ENCODE data around the gene ERN2. TPM values are rescaled to one million over a fixed set of nuclear protein-coding genes. Genes with fewer than 3 reads are reported as not detected.
A peak's percentile ranks its signal among the peaks of the same experiment; 100 is the strongest.

Gene ERN2
- total and polyA plus RNA-seq, 2 of the 13 experiments (the other 11 are each of a cell fraction or from before 2014, with no cell fraction given) = 2.2 to 3.5 TPM

- TF ChIP-seq FOXC1 (CRISPR knock-in tag; IDR thresholded peaks at IDR 0.05; ENCODE audit: borderline replicate concordance) (0 out of 2 replicates have a peak, but pooled peaks have one; percentile 49), ZSCAN31 (CRISPR knock-in tag; IDR thresholded peaks at IDR 0.05; ENCODE audit: low read depth) (no peak), PRDM10 (CRISPR knock-in tag; IDR thresholded peaks at IDR 0.05; ENCODE audit: low read depth) (peak; percentile 91), ZNF619 (CRISPR knock-in tag; IDR thresholded peaks at IDR 0.05) (no peak), MAFF (IDR thresholded peaks at IDR 0.05; ENCODE audit: low read depth, low read length) (no peak), ZNF343 (CRISPR knock-in tag; IDR thresholded peaks at IDR 0.05) (no peak), HNF4A (CRISPR knock-in tag; IDR thresholded peaks at IDR 0.05) (no peak), ZNF567 (CRISPR knock-in tag; IDR thresholded peaks at IDR 0.05; ENCODE audit: borderline replicate concordance) (no peak)
- TF ChIP-seq, protein P1, sequence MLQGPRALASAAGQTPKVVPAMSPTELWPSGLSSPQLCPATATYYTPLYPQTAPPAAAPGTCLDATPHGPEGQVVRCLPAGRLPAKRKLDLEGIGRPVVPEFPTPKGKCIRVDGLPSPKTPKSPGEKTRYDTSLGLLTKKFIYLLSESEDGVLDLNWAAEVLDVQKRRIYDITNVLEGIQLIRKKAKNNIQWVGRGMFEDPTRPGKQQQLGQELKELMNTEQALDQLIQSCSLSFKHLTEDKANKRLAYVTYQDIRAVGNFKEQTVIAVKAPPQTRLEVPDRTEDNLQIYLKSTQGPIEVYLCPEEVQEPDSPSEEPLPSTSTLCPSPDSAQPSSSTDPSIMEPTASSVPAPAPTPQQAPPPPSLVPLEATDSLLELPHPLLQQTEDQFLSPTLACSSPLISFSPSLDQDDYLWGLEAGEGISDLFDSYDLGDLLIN (CRISPR knock-in tag; IDR thresholded peaks at IDR 0.05; ENCODE audit: borderline replicate concordance) = no peak
- TF ChIP-seq, protein P2, sequence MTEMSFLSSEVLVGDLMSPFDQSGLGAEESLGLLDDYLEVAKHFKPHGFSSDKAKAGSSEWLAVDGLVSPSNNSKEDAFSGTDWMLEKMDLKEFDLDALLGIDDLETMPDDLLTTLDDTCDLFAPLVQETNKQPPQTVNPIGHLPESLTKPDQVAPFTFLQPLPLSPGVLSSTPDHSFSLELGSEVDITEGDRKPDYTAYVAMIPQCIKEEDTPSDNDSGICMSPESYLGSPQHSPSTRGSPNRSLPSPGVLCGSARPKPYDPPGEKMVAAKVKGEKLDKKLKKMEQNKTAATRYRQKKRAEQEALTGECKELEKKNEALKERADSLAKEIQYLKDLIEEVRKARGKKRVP (CRISPR knock-in tag; IDR thresholded peaks at IDR 0.05) = peak in 1 of 2 experiments; percentile 98; a peak in 2 of 4 replicates
- TF ChIP-seq, protein P3, sequence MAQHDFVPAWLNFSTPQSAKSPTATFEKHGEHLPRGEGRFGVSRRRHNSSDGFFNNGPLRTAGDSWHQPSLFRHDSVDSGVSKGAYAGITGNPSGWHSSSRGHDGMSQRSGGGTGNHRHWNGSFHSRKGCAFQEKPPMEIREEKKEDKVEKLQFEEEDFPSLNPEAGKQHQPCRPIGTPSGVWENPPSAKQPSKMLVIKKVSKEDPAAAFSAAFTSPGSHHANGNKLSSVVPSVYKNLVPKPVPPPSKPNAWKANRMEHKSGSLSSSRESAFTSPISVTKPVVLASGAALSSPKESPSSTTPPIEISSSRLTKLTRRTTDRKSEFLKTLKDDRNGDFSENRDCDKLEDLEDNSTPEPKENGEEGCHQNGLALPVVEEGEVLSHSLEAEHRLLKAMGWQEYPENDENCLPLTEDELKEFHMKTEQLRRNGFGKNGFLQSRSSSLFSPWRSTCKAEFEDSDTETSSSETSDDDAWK (CRISPR knock-in tag; IDR thresholded peaks at IDR 0.05) = no peak
These were observed 16.7 kb upstream of the ERN2 start (continued) for GRCh38 chr16:23729503-23730424.

All from HepG2 (cell line).